Uterus (tissue), 4 donors: ENCODE measurements around the gene CALN1. TPM values are rescaled to one million over a fixed set of nuclear protein-coding genes. Genes with fewer than 3 reads are reported as not detected.

ENCODE experiments used
- DNase-seq, 2 donors: peaks; one replicate each; pipeline ENCODE4 v3.0.0-alpha.2; 2019 to 2020
- H3K27ac ChIP-seq, 2 donors: fragments of 200-600 bp; sonication (generic); 1 replicate in 1 of 2; 2 replicates in 1 of 2; pipeline ENCODE4 v1.5.1; 2016 to 2018
- H3K27me3 ChIP-seq, 2 donors: fragments of 200-600 bp; sonication (generic); one replicate each; pipeline ENCODE4 v1.5.1; 2018 to 2019; ENCODE audit warnings: control low read depth in 1 of 2
- H3K36me3 ChIP-seq, 2 donors: fragments of 200-600 bp; sonication (generic); one replicate each; pipeline ENCODE4 v1.5.1; 2019; ENCODE audit warnings: control low read depth in 1 of 2
- H3K4me1 ChIP-seq, 2 donors: fragments of 200-600 bp; sonication (generic); one replicate each; pipeline ENCODE4 v1.5.1; 2018 to 2019; ENCODE audit warnings: control low read depth in 1 of 2
- H3K4me3 ChIP-seq, 2 donors: fragments of 200-600 bp; sonication (generic); 1 replicate in 1 of 2; 2 replicates in 1 of 2; pipeline ENCODE4 v1.5.1; 2018 to 2019; ENCODE audit warnings: mild to moderate bottlenecking in 1 of 2
- H3K9me3 ChIP-seq, 2 donors: fragments of 200-600 bp; sonication (generic); one replicate each; pipeline ENCODE4 v1.5.1; 2019; ENCODE audit warnings: control low read depth in 1 of 2
- CTCF ChIP-seq, 4 experiments: fragments of 200-600 bp in 2 of 4; fragments of 450-650 bp in 2 of 4; sonication (generic) in 2 of 4; IDR thresholded peaks; one replicate each; pipeline ENCODE4 v1.5.1; 2016 to 2019; ENCODE audit warnings: antibody characterized with exemption in 4 of 4, mild to moderate bottlenecking in 2 of 4, moderate library complexity in 1 of 4
- POLR2A ChIP-seq, 2 donors: fragments of 450-650 bp; IDR thresholded peaks; one replicate each; pipeline ENCODE4 v1.6.1; 2016; ENCODE audit warnings: antibody characterized with exemption in 2 of 2, mild to moderate bottlenecking in 1 of 2, moderate library complexity in 1 of 2
- intact Hi-C: fragments of 100-400 bp; cut with DNase I; formaldehyde crosslinking; loops from one replicate; pipeline ENCODE4 v1.15.1; 2023; ENCODE audit warnings: low total_unique reads
- total RNA-seq, 4 donors: library from RNA; depleted of rRNA in 3 of 4; stranded (reverse); fragments of >200 nt in 3 of 4; gene quantifications; one replicate each; pipeline versions ENCODE4 v1.1.0 to v1.2.4, GENCODE V29; 2014 to 2023
- donor health status: DM: yes; HTN: yes; CAD: no.

Gene CALN1
- total RNA-seq, 4 donors from 2014 or later: 0.49 to 2.3 (median 1.5) TPM; not detected in 1

DNA sequence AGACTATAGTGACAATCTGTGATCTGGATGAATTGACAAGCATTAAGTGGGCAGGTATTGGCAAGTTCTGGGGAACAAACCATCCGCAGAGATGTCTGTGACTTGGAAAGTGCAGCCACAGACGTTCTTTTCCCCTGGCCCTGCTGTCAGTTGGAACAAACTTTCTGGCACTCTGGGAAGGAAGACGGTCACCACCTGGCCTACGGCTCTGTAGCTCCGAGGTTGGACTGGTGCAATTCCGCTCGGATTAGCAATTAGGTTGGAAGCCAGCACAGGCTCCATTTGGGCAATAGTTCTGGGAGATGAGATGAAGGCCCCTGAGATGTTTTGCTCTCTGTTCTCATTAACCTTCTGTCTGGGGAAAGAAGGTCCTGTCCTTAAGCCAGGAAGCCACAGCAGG is 437.5 kb downstream of the CALN1 start:
- Histone ChIP-seq H3K4me3 (no peak overlapping the region), H3K27me3 (no peaks in the 10 kb centered on the region), H3K36me3 (no peaks in the 10 kb centered on the region), H3K4me1 (no peaks in the 10 kb centered on the region), H3K27ac (no peak overlapping the region), H3K9me3 (no peaks in the 10 kb centered on the region)
- TF ChIP-seq CTCF (IDR thresholded peaks at IDR 0.05): no peak
- no peak for TF ChIP-seq POLR2A (IDR thresholded peaks at IDR 0.05)
- DNase-seq: no peak
- intact Hi-C loops: no loop called here

- H3K27ac ChIP-seq: no peak overlapping the region
- H3K4me1 ChIP-seq: no peaks in the 10 kb centered on the region
- intact Hi-C loops: no loop called here
- no peaks in the 10 kb centered on the region for H3K9me3 ChIP-seq
- H3K4me3 ChIP-seq: no peak overlapping the region
- TF ChIP-seq CTCF (IDR thresholded peaks at IDR 0.05): no peak
- no peak for TF ChIP-seq POLR2A (IDR thresholded peaks at IDR 0.05)
- DNase-seq: no peak
- no peaks in the 10 kb centered on the region for H3K36me3 ChIP-seq
- H3K27me3 ChIP-seq: no peaks in the 10 kb centered on the region
Measured at GRCh38 chr7:71972534-71972933, 439.6 kb downstream of the CALN1 start.

DNA sequence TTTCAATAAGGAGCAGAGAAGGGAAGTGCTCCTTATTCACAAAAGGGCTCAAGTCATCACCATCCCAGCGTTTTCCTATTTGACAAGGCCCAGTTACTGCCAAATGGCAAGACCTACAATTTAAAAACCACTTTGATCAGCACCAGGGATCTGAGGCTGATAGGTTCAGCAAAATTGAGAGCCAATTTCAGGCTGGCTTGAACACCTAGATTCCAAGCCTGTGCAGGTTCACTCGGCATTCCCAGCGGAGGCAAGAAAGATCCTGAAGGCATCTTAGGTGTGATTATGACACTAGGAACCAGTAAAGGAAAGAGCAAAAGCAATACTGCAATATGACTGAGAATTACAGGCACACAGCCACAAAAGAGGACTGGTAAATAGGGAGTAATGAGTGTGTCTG is 441.4 kb downstream of the CALN1 start:
- Histone ChIP-seq H3K4me3 (no peak overlapping the region), H3K4me1 (no peaks in the 10 kb centered on the region), H3K36me3 (no peaks in the 10 kb centered on the region), H3K27ac (no peak overlapping the region), H3K27me3 (no peaks in the 10 kb centered on the region), H3K9me3 (no peaks in the 10 kb centered on the region)
- intact Hi-C loops: no loop called here
- TF ChIP-seq POLR2A (IDR thresholded peaks at IDR 0.05): no peak
- TF ChIP-seq CTCF (IDR thresholded peaks at IDR 0.05): no peak
- DNase-seq: no peak

- no peak overlapping the region for H3K27ac ChIP-seq
- intact Hi-C loops: no loop called here
- H3K9me3 ChIP-seq: no peaks in the 10 kb centered on the region
- H3K4me1 ChIP-seq: no peaks in the 10 kb centered on the region
- H3K36me3 ChIP-seq: no peaks in the 10 kb centered on the region
- no peak for TF ChIP-seq POLR2A (IDR thresholded peaks at IDR 0.05)
- no peak for TF ChIP-seq CTCF (IDR thresholded peaks at IDR 0.05)
- no peak overlapping the region for H3K4me3 ChIP-seq
- no peak for DNase-seq
- no peaks in the 10 kb centered on the region for H3K27me3 ChIP-seq
Measured at GRCh38 chr7:71962636-71963035, 449.5 kb downstream of the CALN1 start.

DNA sequence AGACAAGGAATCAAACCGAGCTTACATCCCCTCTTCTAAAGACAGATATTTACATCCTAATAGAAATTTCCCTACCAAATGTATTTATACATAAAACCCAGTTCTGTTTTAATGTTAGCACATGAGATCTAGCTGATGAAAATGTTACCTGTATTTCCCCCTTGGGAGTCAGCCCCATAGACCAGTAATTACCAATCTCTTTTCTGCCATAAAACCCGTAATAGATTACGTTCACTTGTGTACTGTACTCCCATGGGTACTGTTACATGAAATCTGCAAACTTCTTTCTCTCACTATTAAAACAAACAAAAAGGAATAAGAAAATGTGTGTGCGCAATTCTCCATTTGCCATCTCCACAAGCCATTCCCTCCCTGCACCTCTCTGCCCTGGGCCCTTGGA is 450.9 kb downstream of the CALN1 start:
- Histone ChIP-seq H3K27me3 (no peaks in the 10 kb centered on the region), H3K9me3 (no peaks in the 10 kb centered on the region), H3K27ac (no peak overlapping the region), H3K4me3 (no peak overlapping the region), H3K36me3 (no peaks in the 10 kb centered on the region), H3K4me1 (no peaks in the 10 kb centered on the region)
- intact Hi-C loops: no loop called here
- DNase-seq: no peak
- TF ChIP-seq POLR2A (IDR thresholded peaks at IDR 0.05) (no peak), CTCF (IDR thresholded peaks at IDR 0.05) (no peak)
